ENCODE measurements around the gene LENG1.

The LENG1 gene

DNA sequence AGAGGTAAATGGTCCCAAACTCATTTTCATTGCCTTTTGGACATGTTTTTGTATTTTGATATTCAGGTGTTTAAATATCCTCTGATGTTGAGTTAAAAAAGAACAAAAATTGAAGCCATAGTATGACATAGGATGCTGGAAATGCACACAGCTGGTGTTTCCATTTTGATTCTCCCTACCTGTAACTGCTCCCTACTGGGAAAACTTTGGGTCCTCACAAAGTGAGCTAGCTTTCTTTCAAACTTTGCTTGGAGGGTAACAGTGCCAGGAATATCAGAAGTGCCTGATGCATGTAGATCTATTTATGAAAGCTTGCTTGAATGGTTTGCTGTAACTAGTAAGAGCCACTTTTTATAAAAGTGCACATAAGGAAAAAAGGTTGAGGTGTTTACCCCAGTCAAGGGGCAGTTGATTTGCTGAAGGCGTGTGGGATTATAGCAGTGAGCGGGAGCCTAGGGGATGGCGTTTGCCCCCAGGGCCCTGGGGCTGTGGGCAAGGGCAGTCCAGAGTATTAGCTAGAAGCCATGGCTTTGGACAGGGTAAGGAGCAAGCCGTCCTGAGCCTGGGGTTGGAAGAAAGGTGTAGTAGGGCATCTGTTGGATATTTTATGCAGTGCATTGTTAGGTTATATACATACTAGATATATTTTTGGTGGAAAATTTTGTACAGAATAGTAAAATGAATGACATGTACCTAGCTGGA lies 45.4 kb upstream of the LENG1 start:
- Histone ChIP-seq H3K79me2 (ENCODE audit: insufficient read depth, low read length) (peaks cover 92% of the 10 kb centered on the region), H3K4me3 (ENCODE audit: low read depth in 1 of 2, low read length in 2 of 2) (peak overlapping the region in 1 of 2 experiments; percentile 12; a peak in 1 of 4 replicates), H3K27me3 (ENCODE audit: insufficient read depth, low read length, poor library complexity) (no peaks in the 10 kb centered on the region), H3K4me1 (ENCODE audit: insufficient read depth, low read length) (peaks cover 56% of the 10 kb centered on the region), H4K20me1 (ENCODE audit: insufficient read depth, low read length) (peaks cover 89% of the 10 kb centered on the region), H3K36me3 (ENCODE audit: insufficient read depth, low read length) (peaks cover 88% of the 10 kb centered on the region), H3K4me2 (ENCODE audit: insufficient read depth, low read length) (peak overlapping the region; percentile 81; the same call in 1 of the 2 replicates), H2AFZ (ENCODE audit: low read depth, low read length) (no peak overlapping the region), H3K27ac (ENCODE audit: low read length) (no peak overlapping the region), H3K9ac (ENCODE audit: low read depth, low read length) (no peak overlapping the region), H3K9me3 (ENCODE audit: insufficient read depth, low read length, severe bottlenecking) (no peaks in the 10 kb centered on the region)
- TF ChIP-seq EZH2 (IDR thresholded peaks at IDR 0.05; ENCODE audit: borderline replicate concordance, low read depth, low read length, severe bottlenecking): no peak
- TF ChIP-seq, protein P1, sequence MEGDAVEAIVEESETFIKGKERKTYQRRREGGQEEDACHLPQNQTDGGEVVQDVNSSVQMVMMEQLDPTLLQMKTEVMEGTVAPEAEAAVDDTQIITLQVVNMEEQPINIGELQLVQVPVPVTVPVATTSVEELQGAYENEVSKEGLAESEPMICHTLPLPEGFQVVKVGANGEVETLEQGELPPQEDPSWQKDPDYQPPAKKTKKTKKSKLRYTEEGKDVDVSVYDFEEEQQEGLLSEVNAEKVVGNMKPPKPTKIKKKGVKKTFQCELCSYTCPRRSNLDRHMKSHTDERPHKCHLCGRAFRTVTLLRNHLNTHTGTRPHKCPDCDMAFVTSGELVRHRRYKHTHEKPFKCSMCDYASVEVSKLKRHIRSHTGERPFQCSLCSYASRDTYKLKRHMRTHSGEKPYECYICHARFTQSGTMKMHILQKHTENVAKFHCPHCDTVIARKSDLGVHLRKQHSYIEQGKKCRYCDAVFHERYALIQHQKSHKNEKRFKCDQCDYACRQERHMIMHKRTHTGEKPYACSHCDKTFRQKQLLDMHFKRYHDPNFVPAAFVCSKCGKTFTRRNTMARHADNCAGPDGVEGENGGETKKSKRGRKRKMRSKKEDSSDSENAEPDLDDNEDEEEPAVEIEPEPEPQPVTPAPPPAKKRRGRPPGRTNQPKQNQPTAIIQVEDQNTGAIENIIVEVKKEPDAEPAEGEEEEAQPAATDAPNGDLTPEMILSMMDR (IDR thresholded peaks at IDR 0.05; ENCODE audit: borderline replicate concordance, extremely low read depth, low read length, poor library complexity, severe bottlenecking): no peak
- no peak for DNase-seq
- ATAC-seq (ENCODE audit: insufficient read depth, low read depth): no peak

DNA sequence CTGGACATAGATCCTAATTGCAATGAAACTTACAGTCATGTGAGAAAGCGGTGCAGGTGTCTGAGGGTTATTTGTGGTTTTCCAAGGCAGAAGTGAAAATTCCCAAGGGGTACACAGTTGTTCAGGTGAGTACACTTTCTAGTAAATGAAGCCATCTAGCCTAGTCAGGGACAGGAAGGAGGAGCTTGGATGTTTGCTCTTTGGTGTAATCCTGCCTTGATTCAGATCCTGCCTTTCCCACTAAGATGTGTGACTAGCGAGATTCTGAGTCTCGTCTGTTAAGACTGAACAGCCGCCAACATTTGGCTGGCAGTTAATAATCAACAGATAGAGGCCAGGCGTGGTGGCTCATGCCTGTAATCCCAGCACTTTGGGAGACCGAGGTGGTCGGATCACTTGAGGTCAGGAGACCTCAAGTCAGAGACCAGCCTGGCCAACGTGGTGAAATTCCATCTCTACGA lies 43.7 kb upstream of the LENG1 start:
- H3K4me2 ChIP-seq (ENCODE audit: insufficient read depth, low read length): peak overlapping the region; percentile 81
- H3K27me3 ChIP-seq (ENCODE audit: insufficient read depth, low read length, poor library complexity): no peaks in the 10 kb centered on the region
- H4K20me1 ChIP-seq (ENCODE audit: insufficient read depth, low read length): peaks cover 72% of the 10 kb centered on the region
- no peak for ATAC-seq (ENCODE audit: insufficient read depth, low read depth)
- H2AFZ ChIP-seq (ENCODE audit: low read depth, low read length): no peak overlapping the region
- peak overlapping the region; percentile 72 for H3K9ac ChIP-seq (ENCODE audit: low read depth, low read length)
- H3K4me1 ChIP-seq (ENCODE audit: insufficient read depth, low read length): peaks cover 62% of the 10 kb centered on the region
- peak overlapping the region in 1 of 2 experiments; percentile 62; a peak in 3 of 4 replicates for H3K4me3 ChIP-seq (ENCODE audit: low read depth in 1 of 2, low read length in 2 of 2)
- TF ChIP-seq, protein P1 (IDR thresholded peaks at IDR 0.05; ENCODE audit: borderline replicate concordance, extremely low read depth, low read length, poor library complexity, severe bottlenecking): no peak
- TF ChIP-seq EZH2 (IDR thresholded peaks at IDR 0.05; ENCODE audit: borderline replicate concordance, low read depth, low read length, severe bottlenecking): no peak
- peak overlapping the region; percentile 49; the same call in 1 of the 2 replicates for H3K27ac ChIP-seq (ENCODE audit: low read length)
- peaks cover 79% of the 10 kb centered on the region for H3K79me2 ChIP-seq (ENCODE audit: insufficient read depth, low read length)
- no peak for DNase-seq
- peaks cover 72% of the 10 kb centered on the region for H3K36me3 ChIP-seq (ENCODE audit: insufficient read depth, low read length)
- no peaks in the 10 kb centered on the region for H3K9me3 ChIP-seq (ENCODE audit: insufficient read depth, low read length, severe bottlenecking)

DNA sequence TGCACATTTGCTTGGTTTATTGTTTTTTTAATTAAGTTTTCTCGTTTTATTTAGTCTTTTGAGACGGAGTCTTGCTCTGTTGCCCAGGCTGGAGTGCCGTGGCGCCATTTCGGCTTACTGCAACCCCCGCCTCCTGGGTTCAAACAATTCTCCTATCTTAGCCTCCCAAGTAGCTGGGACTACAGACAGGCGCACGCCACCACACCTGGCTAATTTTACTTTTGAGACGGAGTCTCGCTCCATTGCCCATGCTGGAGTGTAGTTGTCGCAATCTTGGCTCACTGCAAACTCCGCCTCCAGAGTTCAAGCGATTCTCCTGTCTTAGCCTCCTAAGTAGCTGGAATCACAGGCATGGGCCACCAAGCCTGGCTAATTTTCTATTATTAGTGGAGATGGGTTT lies 42.5 kb upstream of the LENG1 start:
- Histone ChIP-seq H3K27me3 (ENCODE audit: insufficient read depth, low read length, poor library complexity) (no peaks in the 10 kb centered on the region), H2AFZ (ENCODE audit: low read depth, low read length) (no peak overlapping the region), H3K27ac (ENCODE audit: low read length) (no peak overlapping the region), H3K4me2 (ENCODE audit: insufficient read depth, low read length) (peak overlapping the region; percentile 81), H3K4me3 (ENCODE audit: low read depth in 1 of 2, low read length in 2 of 2) (peak overlapping the region; percentile 38 to 62; a peak in 3 of 4 replicates), H3K9me3 (ENCODE audit: insufficient read depth, low read length, severe bottlenecking) (no peaks in the 10 kb centered on the region), H3K9ac (ENCODE audit: low read depth, low read length) (peak overlapping the region; percentile 72), H4K20me1 (ENCODE audit: insufficient read depth, low read length) (peaks cover 60% of the 10 kb centered on the region), H3K4me1 (ENCODE audit: insufficient read depth, low read length) (peaks cover 62% of the 10 kb centered on the region), H3K79me2 (ENCODE audit: insufficient read depth, low read length) (peaks cover 69% of the 10 kb centered on the region), H3K36me3 (ENCODE audit: insufficient read depth, low read length) (peaks cover 60% of the 10 kb centered on the region)
- no peak for ATAC-seq (ENCODE audit: insufficient read depth, low read depth)
- no peak for DNase-seq
- no peak for TF ChIP-seq EZH2 (IDR thresholded peaks at IDR 0.05; ENCODE audit: borderline replicate concordance, low read depth, low read length, severe bottlenecking)
- TF ChIP-seq, protein P1 (IDR thresholded peaks at IDR 0.05; ENCODE audit: borderline replicate concordance, extremely low read depth, low read length, poor library complexity, severe bottlenecking): no peak

Data from DND-41 (cell line).